ENCODE measurements around the gene ALKBH8.
"Not testable (repeated sequence)": the region's sequence is repeated elsewhere in the genome, so short reads cannot be mapped to it uniquely, and the experiment has no call there.

Gene ALKBH8

GRCh38 chr11:107538821-107539220 is 26.7 kb downstream of the ALKBH8 start:
- H3K36me3 ChIP-seq (replicated peaks; ENCODE audit: low read depth, low read length): peaks cover 7% of the 10 kb centered on the region
- H3K9ac ChIP-seq (ENCODE audit: low read length): no peak overlapping the region
- TF ChIP-seq EZH2phosphoT487 (IDR thresholded peaks at IDR 0.05; ENCODE audit: low read depth) (no peak), CTCF (IDR thresholded peaks at IDR 0.05; ENCODE audit: low read depth, low read length) (no peak)

GRCh38 chr11:107538239-107538638 is 27.3 kb downstream of the ALKBH8 start:
- Histone ChIP-seq H3K4me3 (ENCODE audit: low read length) (no peak overlapping the region), H3K4me2 (ENCODE audit: low read length) (no peak overlapping the region), H3K36me3 (replicated peaks; ENCODE audit: low read depth, low read length) (peaks cover 7% of the 10 kb centered on the region), H3K9me3 (ENCODE audit: insufficient read depth, low read length) (no peaks in the 10 kb centered on the region), H2AFZ (ENCODE audit: low read depth, low read length) (no peak overlapping the region), H4K20me1 (ENCODE audit: insufficient read depth, low read length) (no peaks in the 10 kb centered on the region), H3K27ac (ENCODE audit: low read length) (no peak overlapping the region), H3K79me2 (ENCODE audit: low read length) (no peaks in the 10 kb centered on the region), H3K27me3 (ENCODE audit: low read depth, low read length) (no peaks in the 10 kb centered on the region), H3K9ac (ENCODE audit: low read length) (no peak overlapping the region), H3K4me1 (ENCODE audit: low read length) (no peaks in the 10 kb centered on the region)
- TF ChIP-seq CTCF (IDR thresholded peaks at IDR 0.05; ENCODE audit: low read depth, low read length) (no peak), EZH2phosphoT487 (IDR thresholded peaks at IDR 0.05; ENCODE audit: low read depth) (no peak)

More at GRCh38 chr11:107538821-107539220, 26.7 kb downstream of the ALKBH8 start:
- H4K20me1 ChIP-seq (ENCODE audit: insufficient read depth, low read length): no peaks in the 10 kb centered on the region
- H3K27me3 ChIP-seq (ENCODE audit: low read depth, low read length): no peaks in the 10 kb centered on the region
- no peaks in the 10 kb centered on the region for H3K79me2 ChIP-seq (ENCODE audit: low read length)
- H2AFZ ChIP-seq (ENCODE audit: low read depth, low read length): no peak overlapping the region
- H3K27ac ChIP-seq (ENCODE audit: low read length): no peak overlapping the region
- H3K9me3 ChIP-seq (ENCODE audit: insufficient read depth, low read length): no peaks in the 10 kb centered on the region
- no peak overlapping the region for H3K4me3 ChIP-seq (ENCODE audit: low read length)
- no peak overlapping the region for H3K4me2 ChIP-seq (ENCODE audit: low read length)
- H3K4me1 ChIP-seq (ENCODE audit: low read length): no peaks in the 10 kb centered on the region

GRCh38 chr11:107537155-107537554 is 28.4 kb downstream of the ALKBH8 start:
- not testable (repeated sequence) for H3K9ac ChIP-seq (ENCODE audit: low read length); H3K79me2 ChIP-seq (ENCODE audit: low read length); H2AFZ ChIP-seq (ENCODE audit: low read depth, low read length); H3K27ac ChIP-seq (ENCODE audit: low read length); H3K4me1 ChIP-seq (ENCODE audit: low read length); H3K4me3 ChIP-seq (ENCODE audit: low read length); H3K9me3 ChIP-seq (ENCODE audit: insufficient read depth, low read length); H3K36me3 ChIP-seq (replicated peaks; ENCODE audit: low read depth, low read length); H4K20me1 ChIP-seq (ENCODE audit: insufficient read depth, low read length); H3K4me2 ChIP-seq (ENCODE audit: low read length); H3K27me3 ChIP-seq (ENCODE audit: low read depth, low read length)

- Histone ChIP-seq H3K4me3 (ENCODE audit: low read length) (no peak overlapping the region), H3K79me2 (ENCODE audit: low read length) (no peaks in the 10 kb centered on the region), H2AFZ (ENCODE audit: low read depth, low read length) (no peak overlapping the region), H4K20me1 (ENCODE audit: insufficient read depth, low read length) (no peaks in the 10 kb centered on the region), H3K4me1 (ENCODE audit: low read length) (no peaks in the 10 kb centered on the region), H3K27ac (ENCODE audit: low read length) (no peak overlapping the region), H3K4me2 (ENCODE audit: low read length) (no peak overlapping the region), H3K27me3 (ENCODE audit: low read depth, low read length) (no peaks in the 10 kb centered on the region), H3K9ac (ENCODE audit: low read length) (no peak overlapping the region), H3K36me3 (replicated peaks; ENCODE audit: low read depth, low read length) (peaks cover 5% of the 10 kb centered on the region), H3K9me3 (ENCODE audit: insufficient read depth, low read length) (no peaks in the 10 kb centered on the region)
- no peak for TF ChIP-seq CTCF (IDR thresholded peaks at IDR 0.05; ENCODE audit: low read depth, low read length)
- TF ChIP-seq EZH2phosphoT487 (IDR thresholded peaks at IDR 0.05; ENCODE audit: low read depth): no peak
Measured at GRCh38 chr11:107526197-107526596, 39.3 kb downstream of the ALKBH8 start.

- H3K36me3 ChIP-seq (replicated peaks; ENCODE audit: low read depth, low read length): peaks cover 5% of the 10 kb centered on the region
- no peaks in the 10 kb centered on the region for H3K27me3 ChIP-seq (ENCODE audit: low read depth, low read length)
- no peak for TF ChIP-seq CTCF (IDR thresholded peaks at IDR 0.05; ENCODE audit: low read depth, low read length)
- TF ChIP-seq EZH2phosphoT487 (IDR thresholded peaks at IDR 0.05; ENCODE audit: low read depth): no peak
Measured at GRCh38 chr11:107508858-107509244, 56.7 kb downstream of the ALKBH8 start.

More at GRCh38 chr11:107508858-107509244, 56.7 kb downstream of the ALKBH8 start:
- H3K4me3 ChIP-seq (ENCODE audit: low read length): no peak overlapping the region
- H3K4me1 ChIP-seq (ENCODE audit: low read length): no peaks in the 10 kb centered on the region
- no peak overlapping the region for H2AFZ ChIP-seq (ENCODE audit: low read depth, low read length)
- no peak overlapping the region for H3K9ac ChIP-seq (ENCODE audit: low read length)
- H3K9me3 ChIP-seq (ENCODE audit: insufficient read depth, low read length): no peaks in the 10 kb centered on the region
- no peaks in the 10 kb centered on the region for H3K79me2 ChIP-seq (ENCODE audit: low read length)
- no peak overlapping the region for H3K27ac ChIP-seq (ENCODE audit: low read length)
- H4K20me1 ChIP-seq (ENCODE audit: insufficient read depth, low read length): no peaks in the 10 kb centered on the region
- H3K4me2 ChIP-seq (ENCODE audit: low read length): no peak overlapping the region

Data from OCI-LY3 (cell line).